Thoracic aorta (tissue), 2 donors: ENCODE results near the gene WDR49. TPM values are rescaled to one million over a fixed set of nuclear protein-coding genes. Genes with fewer than 3 reads are reported as not detected.

ENCODE experiments used
- ATAC-seq: fragments of 150-250 bp; one replicate; pipeline ENCODE4 v1.8.0; 2017; ENCODE audit warnings: low read depth; ENCODE audit not compliant: insufficient number of reproducible peaks, low FRiP score
- DNase-seq: peaks from one replicate; pipeline ENCODE4 v3.0.0-alpha.2; 2020; ENCODE audit warnings: low spot score
- H3K27ac ChIP-seq, 2 donors: fragments of 200-600 bp; sonication (generic); 1 replicate in 1 of 2; 2 replicates in 1 of 2; pipeline ENCODE4 v1.5.1; 2016; ENCODE audit warnings: mild to moderate bottlenecking in 2 of 2, moderate library complexity in 2 of 2
- H3K27me3 ChIP-seq: fragments of 200-600 bp; sonication (generic); replicated peaks from 2 replicates; pipeline ENCODE4 v1.6.0; 2016; ENCODE audit warnings: mild to moderate bottlenecking; ENCODE audit not compliant: insufficient read depth
- H3K36me3 ChIP-seq: fragments of 200-600 bp; sonication (generic); one replicate; pipeline ENCODE4 v1.5.1; 2016
- H3K4me1 ChIP-seq, 2 donors: fragments of 200-600 bp; sonication (generic); 1 replicate in 1 of 2; 2 replicates in 1 of 2; pipeline versions ENCODE4 v1.5.1 to v1.6.0; 2016; ENCODE audit warnings: low read depth in 2 of 2, mild to moderate bottlenecking in 1 of 2; ENCODE audit not compliant: control insufficient read depth in 1 of 2
- H3K4me3 ChIP-seq: fragments of 200-600 bp; sonication (generic); 2 replicates; pipeline ENCODE4 v1.5.1; 2016; ENCODE audit warnings: mild to moderate bottlenecking
- H3K9me3 ChIP-seq: fragments of 200-600 bp; sonication (generic); 2 replicates; pipeline ENCODE4 v1.5.1; 2016
- total RNA-seq, 2 donors: library from RNA; depleted of rRNA; stranded (reverse); fragments of >200 nt; gene quantifications; one replicate each; pipeline versions ENCODE4 v1.1.0 to v1.2.3, GENCODE V29; 2016
- TF ChIP-seq, protein P1 (sequence below): fragments of 200-600 bp; sonication (generic); IDR thresholded peaks from one replicate; pipeline ENCODE4 v1.5.1; 2019; ENCODE audit warnings: antibody characterized with exemption

Gene WDR49
- total RNA-seq, 2 donors from 2014 or later = 0.41 to 0.63 TPM

DNA sequence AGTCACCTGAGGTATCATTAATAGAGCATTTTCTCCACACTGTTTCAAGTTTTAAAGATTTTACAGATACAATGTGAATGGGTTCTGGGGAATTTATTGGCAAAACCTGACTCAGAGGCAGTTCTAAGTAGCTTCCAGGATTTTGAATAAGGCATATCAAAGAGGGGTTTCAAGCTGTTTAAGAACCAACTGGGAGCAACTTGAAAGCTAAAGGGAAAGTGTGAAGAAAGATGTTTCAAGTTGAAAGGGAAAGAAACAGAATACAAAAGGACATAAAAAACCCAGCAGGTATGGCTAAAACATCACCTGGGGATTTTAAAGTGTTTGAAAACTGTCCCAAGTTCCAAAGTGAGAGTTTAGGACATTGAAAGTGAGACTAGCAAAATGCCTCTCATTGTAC is 162.1 kb downstream of the WDR49 start:
- no peak overlapping the region for H3K4me3 ChIP-seq
- H3K27ac ChIP-seq = no peak overlapping the region
- ATAC-seq = no peak
- H3K9me3 ChIP-seq = no peaks in the 10 kb centered on the region
- no peak for DNase-seq
- H3K4me1 ChIP-seq = no peaks in the 10 kb centered on the region
- no peaks in the 10 kb centered on the region for H3K36me3 ChIP-seq
- no peaks in the 10 kb centered on the region for H3K27me3 ChIP-seq
- TF ChIP-seq, protein P1, sequence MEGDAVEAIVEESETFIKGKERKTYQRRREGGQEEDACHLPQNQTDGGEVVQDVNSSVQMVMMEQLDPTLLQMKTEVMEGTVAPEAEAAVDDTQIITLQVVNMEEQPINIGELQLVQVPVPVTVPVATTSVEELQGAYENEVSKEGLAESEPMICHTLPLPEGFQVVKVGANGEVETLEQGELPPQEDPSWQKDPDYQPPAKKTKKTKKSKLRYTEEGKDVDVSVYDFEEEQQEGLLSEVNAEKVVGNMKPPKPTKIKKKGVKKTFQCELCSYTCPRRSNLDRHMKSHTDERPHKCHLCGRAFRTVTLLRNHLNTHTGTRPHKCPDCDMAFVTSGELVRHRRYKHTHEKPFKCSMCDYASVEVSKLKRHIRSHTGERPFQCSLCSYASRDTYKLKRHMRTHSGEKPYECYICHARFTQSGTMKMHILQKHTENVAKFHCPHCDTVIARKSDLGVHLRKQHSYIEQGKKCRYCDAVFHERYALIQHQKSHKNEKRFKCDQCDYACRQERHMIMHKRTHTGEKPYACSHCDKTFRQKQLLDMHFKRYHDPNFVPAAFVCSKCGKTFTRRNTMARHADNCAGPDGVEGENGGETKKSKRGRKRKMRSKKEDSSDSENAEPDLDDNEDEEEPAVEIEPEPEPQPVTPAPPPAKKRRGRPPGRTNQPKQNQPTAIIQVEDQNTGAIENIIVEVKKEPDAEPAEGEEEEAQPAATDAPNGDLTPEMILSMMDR = no peak

DNA sequence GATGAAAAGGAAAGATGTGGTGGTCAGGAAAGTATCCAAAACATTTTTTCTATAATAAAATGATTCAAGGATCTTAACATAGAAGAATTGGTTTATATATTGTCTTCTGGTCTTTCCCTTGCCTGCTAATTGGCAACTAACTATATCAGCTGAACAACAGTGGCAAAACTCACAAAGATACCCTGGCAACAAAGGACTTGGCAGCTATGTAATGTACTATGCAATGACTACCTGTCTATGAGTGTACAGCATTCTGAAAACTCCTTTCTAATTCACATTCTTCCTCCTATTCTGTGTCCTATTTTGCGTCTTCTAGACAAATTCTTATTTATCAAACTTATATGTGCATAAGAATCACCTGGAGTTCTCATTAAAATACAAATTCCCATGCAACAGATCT is 164.2 kb downstream of the WDR49 start:
- Histone ChIP-seq H3K4me1 (no peaks in the 10 kb centered on the region), H3K27ac (no peak overlapping the region), H3K27me3 (no peaks in the 10 kb centered on the region), H3K4me3 (no peak overlapping the region), H3K9me3 (no peaks in the 10 kb centered on the region), H3K36me3 (no peaks in the 10 kb centered on the region)
- TF ChIP-seq, protein P1 = no peak
- ATAC-seq (no peak), DNase-seq (no peak)

DNA sequence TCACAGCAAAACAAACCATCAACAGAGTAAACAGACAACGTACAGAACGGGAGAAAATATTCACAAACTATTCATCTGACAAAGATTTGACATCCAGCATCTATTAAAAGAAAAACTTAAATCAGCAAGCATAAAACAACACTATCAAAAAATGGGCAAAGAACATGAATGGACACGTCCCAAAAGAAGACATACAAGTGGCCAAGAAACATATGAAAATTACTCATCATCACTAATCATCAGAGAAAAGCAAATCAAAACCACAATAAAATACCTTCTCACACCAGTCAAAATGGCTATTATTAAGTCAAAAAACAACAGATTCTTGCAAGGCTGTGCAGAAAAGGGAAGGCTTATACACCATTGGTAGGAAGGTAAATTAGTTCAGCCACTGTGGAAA is 166.2 kb downstream of the WDR49 start:
- no peak for ATAC-seq
- H3K27ac ChIP-seq = no peak overlapping the region

GRCh38 chr3:167484551-167484950 is 169.2 kb downstream of the WDR49 start:
- no peaks in the 10 kb centered on the region for H3K27me3 ChIP-seq
- ATAC-seq = no peak
- TF ChIP-seq, protein P1 = no peak

More for the DNA sequence above, 166.2 kb downstream of the WDR49 start:
- Histone ChIP-seq H3K4me1 (no peaks in the 10 kb centered on the region), H3K9me3 (no peaks in the 10 kb centered on the region), H3K36me3 (no peaks in the 10 kb centered on the region), H3K27me3 (no peaks in the 10 kb centered on the region), H3K4me3 (no peak overlapping the region)
- DNase-seq = no peak
- TF ChIP-seq, protein P1 = no peak

DNA sequence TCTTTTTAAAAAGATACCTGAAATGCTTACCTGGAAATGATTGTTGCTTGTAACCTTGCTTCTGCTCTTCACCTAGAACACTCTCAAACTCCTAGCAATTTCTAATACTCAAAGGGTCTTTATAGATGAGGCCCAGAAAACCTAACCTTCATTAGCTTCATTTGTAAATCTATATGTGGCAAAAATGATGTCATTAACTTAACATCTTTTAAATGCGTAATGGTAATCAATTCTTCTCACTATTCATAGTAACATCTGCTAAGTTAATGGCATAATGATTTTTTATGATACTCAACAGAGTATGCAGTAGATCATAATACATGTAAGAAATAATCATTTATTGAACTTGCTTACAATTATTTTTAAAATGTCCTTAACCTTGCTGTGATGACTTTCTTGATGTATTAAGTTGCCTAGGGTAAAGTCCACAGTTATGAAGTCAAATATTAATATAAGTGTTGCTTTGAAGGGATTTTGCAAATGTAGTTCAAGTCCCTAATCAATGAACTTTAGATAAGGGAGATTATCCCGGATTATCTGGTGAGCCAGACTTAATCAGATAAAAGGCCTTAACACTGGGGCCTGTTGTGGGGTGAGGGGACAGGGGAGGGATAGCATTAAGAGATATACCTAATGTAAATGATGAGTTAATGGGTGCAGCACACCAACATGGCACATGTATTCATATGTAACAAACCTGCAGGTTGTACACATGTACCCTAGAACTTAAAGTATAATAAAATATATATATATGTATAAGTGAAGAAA is 169.8 kb downstream of the WDR49 start:
- H3K4me3 ChIP-seq = no peak overlapping the region
- H3K27me3 ChIP-seq = no peaks in the 10 kb centered on the region
- no peaks in the 10 kb centered on the region for H3K9me3 ChIP-seq
- ATAC-seq (no peak), DNase-seq (no peak)
- TF ChIP-seq, protein P1 = no peak
- no peak overlapping the region for H3K27ac ChIP-seq
- H3K36me3 ChIP-seq = no peaks in the 10 kb centered on the region
- H3K4me1 ChIP-seq = no peaks in the 10 kb centered on the region

More at GRCh38 chr3:167484551-167484950, 169.2 kb downstream of the WDR49 start:
- Histone ChIP-seq H3K27ac (no peak overlapping the region), H3K4me3 (no peak overlapping the region), H3K36me3 (no peaks in the 10 kb centered on the region), H3K9me3 (no peaks in the 10 kb centered on the region), H3K4me1 (no peaks in the 10 kb centered on the region)
- no peak for DNase-seq
